ENCODE results near the gene CPPED1. TPM values are rescaled to one million over a fixed set of nuclear protein-coding genes. Genes with fewer than 3 reads are reported as not detected.

The CPPED1 gene
- total RNA-seq, 4 donors from 2014 or later = 4.1 to 17.3 (median 12.7) TPM

DNA sequence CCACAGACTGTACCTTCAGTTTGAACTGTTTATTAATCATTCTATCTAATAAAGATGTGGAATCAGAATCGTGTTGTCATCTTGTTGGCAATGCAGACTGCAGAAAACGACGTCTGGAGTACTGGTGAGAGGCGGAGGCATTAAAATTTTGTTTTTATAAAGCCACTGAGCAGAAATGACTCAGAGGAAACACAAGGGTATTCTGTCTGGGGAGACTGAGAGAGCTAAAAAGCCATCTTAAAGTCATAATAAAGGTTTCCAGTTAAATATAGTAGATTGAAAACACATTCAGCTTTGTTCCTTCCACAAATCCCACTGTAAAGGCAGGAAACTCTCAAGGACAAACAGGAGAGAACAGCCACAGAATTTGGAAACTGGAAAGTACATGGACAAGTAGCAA lies 74.2 kb downstream of the CPPED1 start:
- intact Hi-C loops (cut with DNase I; ENCODE audit: low total_unique reads) = no loop called here
- TF ChIP-seq POLR2AphosphoS5 (IDR thresholded peaks at IDR 0.05) = no peak
- TF ChIP-seq EP300 (IDR thresholded peaks at IDR 0.05; ENCODE audit: low read depth) = no peak
- no peak for TF ChIP-seq POLR2A (IDR thresholded peaks at IDR 0.05)
- TF ChIP-seq, protein P1, sequence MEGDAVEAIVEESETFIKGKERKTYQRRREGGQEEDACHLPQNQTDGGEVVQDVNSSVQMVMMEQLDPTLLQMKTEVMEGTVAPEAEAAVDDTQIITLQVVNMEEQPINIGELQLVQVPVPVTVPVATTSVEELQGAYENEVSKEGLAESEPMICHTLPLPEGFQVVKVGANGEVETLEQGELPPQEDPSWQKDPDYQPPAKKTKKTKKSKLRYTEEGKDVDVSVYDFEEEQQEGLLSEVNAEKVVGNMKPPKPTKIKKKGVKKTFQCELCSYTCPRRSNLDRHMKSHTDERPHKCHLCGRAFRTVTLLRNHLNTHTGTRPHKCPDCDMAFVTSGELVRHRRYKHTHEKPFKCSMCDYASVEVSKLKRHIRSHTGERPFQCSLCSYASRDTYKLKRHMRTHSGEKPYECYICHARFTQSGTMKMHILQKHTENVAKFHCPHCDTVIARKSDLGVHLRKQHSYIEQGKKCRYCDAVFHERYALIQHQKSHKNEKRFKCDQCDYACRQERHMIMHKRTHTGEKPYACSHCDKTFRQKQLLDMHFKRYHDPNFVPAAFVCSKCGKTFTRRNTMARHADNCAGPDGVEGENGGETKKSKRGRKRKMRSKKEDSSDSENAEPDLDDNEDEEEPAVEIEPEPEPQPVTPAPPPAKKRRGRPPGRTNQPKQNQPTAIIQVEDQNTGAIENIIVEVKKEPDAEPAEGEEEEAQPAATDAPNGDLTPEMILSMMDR (IDR thresholded peaks at IDR 0.05) = no peak
- DNase-seq = no peak
- Histone ChIP-seq H3K27me3 (no peaks in the 10 kb centered on the region), H3K4me1 (peaks cover 0 to 2% (median 0%) of the 10 kb centered on the region in 4 donors), H3K9me3 (peaks cover 11 to 17% of the 10 kb centered on the region in 2 donors), H3K4me3 (no peak overlapping the region), H3K36me3 (peaks cover 0 to 10% (median 0%) of the 10 kb centered on the region in 4 donors), H3K27ac (no peak overlapping the region)
- 71 to 75% methylated on average over 4 of the region's 4 CpGs for WGBS, 2 donors (ENCODE audit: low coverage in 1 of 2)
- in situ Hi-C loops (cut with MboI; ENCODE audit: low pct_ligation_motif_present in 1 of 4, low pct_unique_long_range_greater_than_20kb in 1 of 4, low sequenced_read_pairs in 3 of 4) = no loop called here

DNA sequence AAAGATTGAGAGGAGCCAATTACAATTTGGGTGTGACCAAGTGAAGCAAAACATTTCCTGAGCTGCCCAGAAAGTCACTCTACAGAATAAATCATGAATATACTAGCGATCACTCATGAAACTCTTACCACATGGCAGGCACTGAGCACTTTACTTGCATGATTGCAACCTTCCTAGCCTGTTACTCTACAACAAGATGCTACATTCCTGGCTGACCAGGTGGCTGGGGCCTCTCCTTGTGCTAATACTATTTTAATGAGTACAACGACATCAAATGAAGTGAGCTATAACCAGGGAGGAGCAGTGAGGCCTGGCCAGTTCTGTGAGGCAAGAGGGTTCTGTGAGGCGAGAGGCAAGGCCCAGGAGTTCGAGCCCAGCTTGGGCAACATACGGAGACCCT lies 75.2 kb downstream of the CPPED1 start:
- 80% methylated on average over 5 of the region's 5 CpGs; no CpG with 5 or more reads in 1 of the 2 donors for WGBS, 2 donors (ENCODE audit: low coverage in 1 of 2)
- TF ChIP-seq POLR2AphosphoS5 (IDR thresholded peaks at IDR 0.05) (no peak), EP300 (IDR thresholded peaks at IDR 0.05; ENCODE audit: low read depth) (no peak), POLR2A (IDR thresholded peaks at IDR 0.05) (no peak)
- TF ChIP-seq, protein P1 (IDR thresholded peaks at IDR 0.05) = no peak

DNA sequence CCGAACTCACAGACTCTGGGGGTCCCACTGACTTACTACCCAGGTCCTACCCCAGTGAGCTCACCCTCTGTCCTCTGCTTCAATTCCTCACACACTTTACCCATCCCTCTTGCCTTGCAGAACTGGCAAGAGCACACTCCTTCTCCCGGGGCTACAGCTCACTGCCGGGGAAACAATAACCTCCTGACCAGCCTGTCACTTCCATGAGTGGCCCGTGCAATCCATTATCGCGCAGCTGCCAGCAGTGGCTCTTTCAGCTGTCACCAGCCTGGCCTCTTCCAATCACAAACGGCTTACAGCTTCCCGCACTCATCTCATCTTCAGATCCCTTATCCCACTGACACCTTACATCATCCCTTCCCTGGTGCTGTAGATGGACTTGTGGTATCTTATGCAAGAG lies 79.5 kb downstream of the CPPED1 start:
- H3K27ac ChIP-seq = no peak overlapping the region
- H3K4me1 ChIP-seq = no peaks in the 10 kb centered on the region
- WGBS, 2 donors (ENCODE audit: low coverage in 1 of 2) = 92 to 93% methylated on average over 7 to 8 of the region's 8 CpGs
- intact Hi-C loops (cut with DNase I; ENCODE audit: low total_unique reads) = no loop called here
- H3K27me3 ChIP-seq = no peaks in the 10 kb centered on the region
- H3K36me3 ChIP-seq = no peaks in the 10 kb centered on the region
- no peak overlapping the region for H3K4me3 ChIP-seq
- no peaks in the 10 kb centered on the region for H3K9me3 ChIP-seq
- TF ChIP-seq EP300 (IDR thresholded peaks at IDR 0.05; ENCODE audit: low read depth) (no peak), POLR2A (IDR thresholded peaks at IDR 0.05) (no peak), POLR2AphosphoS5 (IDR thresholded peaks at IDR 0.05) (no peak)
- TF ChIP-seq, protein P1 (IDR thresholded peaks at IDR 0.05) = no peak
- no peak for DNase-seq
- in situ Hi-C loops (cut with MboI; ENCODE audit: low pct_ligation_motif_present in 1 of 4, low pct_unique_long_range_greater_than_20kb in 1 of 4, low sequenced_read_pairs in 3 of 4) = no loop called here

More for the DNA sequence above, 75.2 kb downstream of the CPPED1 start:
- Histone ChIP-seq H3K27ac (no peak overlapping the region), H3K36me3 (peaks cover 0 to 8% (median 0%) of the 10 kb centered on the region in 4 donors), H3K27me3 (no peaks in the 10 kb centered on the region), H3K4me1 (peaks cover 0 to 2% (median 0%) of the 10 kb centered on the region in 4 donors), H3K9me3 (peaks cover 11 to 14% of the 10 kb centered on the region in 2 donors), H3K4me3 (no peak overlapping the region)
- in situ Hi-C loops (cut with MboI; ENCODE audit: low pct_ligation_motif_present in 1 of 4, low pct_unique_long_range_greater_than_20kb in 1 of 4, low sequenced_read_pairs in 3 of 4) = no loop called here
- intact Hi-C loops (cut with DNase I; ENCODE audit: low total_unique reads) = no loop called here
- no peak for DNase-seq

DNA sequence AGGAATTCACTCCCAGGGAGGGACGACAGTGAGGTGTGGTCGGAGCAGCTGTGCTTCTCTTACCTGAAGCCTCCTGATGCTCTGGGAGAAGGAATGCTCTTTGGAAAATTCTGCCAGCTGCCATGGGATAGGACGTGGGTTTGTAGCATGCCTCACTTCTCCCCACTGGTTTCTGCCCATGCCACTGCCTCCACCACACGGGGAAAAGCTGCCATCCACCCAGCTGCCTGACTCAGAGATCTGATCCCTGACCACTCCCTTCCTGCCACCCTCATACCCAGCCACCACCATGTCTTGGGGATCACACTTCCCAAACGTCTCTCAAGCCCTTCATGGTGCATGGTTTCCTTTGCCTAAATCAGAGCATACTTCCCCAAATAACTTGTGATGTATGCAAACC lies 80.0 kb downstream of the CPPED1 start:
- no peak overlapping the region for H3K4me3 ChIP-seq
- H3K9me3 ChIP-seq = no peaks in the 10 kb centered on the region
- WGBS, 2 donors (ENCODE audit: low coverage in 1 of 2) = 74 to 83% methylated on average over 1 to 5 of the region's 5 CpGs
- H3K27me3 ChIP-seq = no peaks in the 10 kb centered on the region
- no peak overlapping the region for H3K27ac ChIP-seq
- in situ Hi-C loops (cut with MboI; ENCODE audit: low pct_ligation_motif_present in 1 of 4, low pct_unique_long_range_greater_than_20kb in 1 of 4, low sequenced_read_pairs in 3 of 4) (no loop called here), intact Hi-C loops (cut with DNase I; ENCODE audit: low total_unique reads) (no loop called here)
- no peak for DNase-seq
- TF ChIP-seq, protein P1 (IDR thresholded peaks at IDR 0.05) = no peak
- TF ChIP-seq POLR2A (IDR thresholded peaks at IDR 0.05) (no peak), EP300 (IDR thresholded peaks at IDR 0.05; ENCODE audit: low read depth) (no peak), POLR2AphosphoS5 (IDR thresholded peaks at IDR 0.05) (no peak)
- H3K36me3 ChIP-seq = no peaks in the 10 kb centered on the region
- no peaks in the 10 kb centered on the region for H3K4me1 ChIP-seq

Data from transverse colon (tissue), 4 donors.